Measurements from ENCODE around the gene CPEB2.
A peak's percentile ranks its signal among the peaks of the same experiment; 100 is the strongest.

The CPEB2 gene

DNA sequence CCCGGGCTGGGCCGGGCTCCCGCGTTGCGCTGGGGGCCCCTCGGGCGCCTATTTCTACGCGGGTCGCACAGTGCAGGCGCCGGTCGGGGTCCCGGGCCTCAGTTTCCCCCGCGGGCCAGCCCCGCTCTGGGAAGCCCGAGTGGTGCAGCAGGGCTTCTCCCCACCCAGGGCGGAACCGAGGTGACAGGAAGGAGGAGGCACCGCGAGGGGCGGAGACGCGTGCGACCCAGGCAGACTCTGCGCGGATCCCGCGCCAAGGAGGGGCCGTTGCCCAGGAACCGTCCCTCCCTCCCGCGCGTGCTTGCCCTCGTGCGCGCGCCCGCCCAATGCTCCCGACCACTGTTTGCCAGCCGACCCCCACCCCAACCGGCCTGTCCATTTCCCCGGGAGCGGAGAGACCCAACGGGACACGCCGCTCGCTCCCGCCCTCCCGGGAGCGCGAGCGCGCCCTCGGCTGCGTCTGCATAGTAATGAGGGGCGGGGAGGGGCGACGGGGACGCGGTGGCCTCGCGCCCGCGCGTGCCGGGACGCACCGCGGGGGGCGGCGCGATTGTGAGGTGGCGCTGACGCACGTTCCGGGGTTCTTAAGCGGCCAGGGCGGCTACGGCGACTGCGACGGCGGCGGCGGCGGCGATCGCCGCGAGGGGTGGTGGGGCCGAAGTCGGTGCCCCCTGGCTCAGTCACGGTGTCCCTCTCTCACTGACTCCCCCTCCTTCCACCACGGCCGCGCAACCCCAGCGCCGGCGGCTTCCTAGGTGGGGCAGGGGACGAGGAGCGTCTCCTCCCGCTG is at the start of gene CPEB2:
Gene CPEB2 (plus strand): TSS at position 613 of the 790 bp plus-strand sequence. CDS start 193 bp downstream, outside the sequence.
- DNase-seq: peak; percentile 96

- no peak for DNase-seq
Observed at GRCh38 chr4:14958436-14958835, 43.8 kb upstream of the CPEB2 start.

- no peak for DNase-seq
Observed at GRCh38 chr4:14961292-14961691, 41.0 kb upstream of the CPEB2 start.

DNA sequence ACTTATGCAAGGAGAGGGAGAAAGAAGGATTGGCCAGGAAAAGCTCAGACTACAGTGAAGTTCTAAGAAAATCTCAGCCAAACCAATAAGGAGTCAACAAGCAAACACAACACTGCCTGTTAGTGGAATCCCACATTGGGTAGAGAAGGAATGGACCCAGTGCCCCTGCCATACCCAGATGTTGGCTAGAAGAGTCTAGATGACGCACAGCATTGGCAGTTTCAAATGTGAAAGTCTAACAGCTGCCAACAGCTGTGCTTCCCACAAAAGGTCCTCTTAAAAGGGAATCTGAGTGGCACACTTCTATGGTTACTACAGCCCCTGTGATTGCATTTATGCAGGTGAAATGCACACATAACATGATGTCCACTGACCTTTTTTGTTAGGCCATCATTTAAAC is 37.2 kb upstream of the CPEB2 start:
- no peak for DNase-seq

GRCh38 chr4:14967982-14968381 is 34.3 kb upstream of the CPEB2 start:
- no peak for DNase-seq

- no peak for DNase-seq
Observed at GRCh38 chr4:14977830-14978229, 24.5 kb upstream of the CPEB2 start.

- DNase-seq: no peak
Observed at GRCh38 chr4:14984448-14984847, 17.8 kb upstream of the CPEB2 start.

DNA sequence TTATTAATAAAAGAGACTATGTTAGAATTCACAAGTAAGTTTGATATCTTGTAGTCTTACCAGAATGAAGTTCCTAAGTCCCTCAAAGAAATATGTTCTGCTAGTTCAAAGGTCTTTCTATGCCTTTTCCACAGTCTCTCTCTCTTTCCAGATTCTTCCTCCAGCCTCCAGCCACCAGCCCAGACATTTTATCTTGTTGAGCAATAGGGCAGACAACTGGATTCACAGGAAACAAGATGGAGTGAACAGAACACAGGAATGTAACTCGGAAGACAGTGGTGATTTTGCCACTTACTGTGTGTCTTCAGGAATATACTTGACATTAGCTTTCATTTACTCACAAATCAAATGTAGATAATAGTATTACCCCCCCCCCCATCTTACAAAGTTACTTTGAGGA is 17.1 kb upstream of the CPEB2 start:
- DNase-seq: no peak

DNA sequence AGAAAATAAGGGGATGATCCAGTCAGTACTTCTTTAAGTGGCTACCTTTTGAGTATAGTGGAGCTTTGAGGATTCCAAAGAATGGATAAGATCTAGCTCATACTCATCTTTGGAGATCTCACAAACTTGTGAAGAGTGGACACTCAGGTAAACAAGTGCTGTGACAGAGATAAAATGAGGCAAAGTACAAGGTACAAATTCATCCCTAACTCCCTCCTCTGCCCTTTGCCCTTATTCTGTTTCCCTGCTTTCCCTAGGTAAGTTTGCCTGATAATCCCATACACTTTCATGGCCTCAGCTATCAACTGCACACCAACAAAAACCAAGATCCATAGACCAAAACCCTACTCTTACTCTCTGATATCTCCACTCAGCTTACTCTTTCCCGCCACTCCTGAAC is 16.4 kb upstream of the CPEB2 start:
- DNase-seq: no peak

GRCh38 chr4:14987054-14987453 is 15.2 kb upstream of the CPEB2 start:
- no peak for DNase-seq

GRCh38 chr4:14990484-14990883 is 11.8 kb upstream of the CPEB2 start:
- no peak for DNase-seq

- DNase-seq: no peak
Observed at GRCh38 chr4:14994242-14994641, 8.0 kb upstream of the CPEB2 start.

GRCh38 chr4:15001248-15001868 is 923 bp upstream of the CPEB2 start:
- peak; percentile 77 for DNase-seq

DNA sequence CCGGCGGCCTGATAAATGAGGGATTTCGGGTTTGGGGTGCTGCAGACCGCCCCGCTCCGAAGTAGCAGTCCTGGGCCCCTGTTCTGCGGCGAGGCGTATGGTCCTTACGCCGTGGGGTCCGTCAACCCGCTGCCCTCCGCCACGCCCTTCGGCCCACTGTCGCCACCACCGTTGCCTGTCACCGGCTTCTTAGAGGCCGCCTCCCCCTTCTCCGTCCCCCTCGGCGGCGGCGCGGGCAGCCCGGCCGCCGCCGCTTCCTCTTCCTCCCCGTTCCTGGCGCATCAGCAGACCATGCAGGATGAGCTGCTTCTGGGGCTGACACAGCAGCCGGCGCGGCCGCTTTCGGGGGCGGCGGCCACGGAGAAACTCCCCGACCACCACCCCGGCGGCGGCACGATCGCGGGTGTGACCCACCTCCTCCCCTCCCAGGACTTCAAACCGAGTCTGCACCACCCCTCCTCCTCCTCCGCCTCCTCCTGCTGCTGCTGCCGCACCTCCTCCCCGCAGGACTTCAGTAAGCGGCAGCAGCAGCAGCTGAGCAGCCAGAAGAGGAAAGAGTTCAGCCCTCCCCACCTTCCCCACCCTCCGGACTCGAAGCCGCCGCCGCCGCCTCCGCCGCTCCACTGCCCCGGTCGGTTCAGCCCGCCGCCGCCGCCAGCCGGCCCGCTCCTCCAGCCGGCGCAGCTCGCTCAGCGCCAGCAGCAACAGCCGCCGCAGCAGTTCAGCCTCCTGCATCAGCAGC is 549 bp downstream of the CPEB2 start:
- peak; percentile 85 for DNase-seq

- peak; percentile 75 for DNase-seq
Observed at GRCh38 chr4:15003401-15003890, 1.2 kb downstream of the CPEB2 start.

DNA sequence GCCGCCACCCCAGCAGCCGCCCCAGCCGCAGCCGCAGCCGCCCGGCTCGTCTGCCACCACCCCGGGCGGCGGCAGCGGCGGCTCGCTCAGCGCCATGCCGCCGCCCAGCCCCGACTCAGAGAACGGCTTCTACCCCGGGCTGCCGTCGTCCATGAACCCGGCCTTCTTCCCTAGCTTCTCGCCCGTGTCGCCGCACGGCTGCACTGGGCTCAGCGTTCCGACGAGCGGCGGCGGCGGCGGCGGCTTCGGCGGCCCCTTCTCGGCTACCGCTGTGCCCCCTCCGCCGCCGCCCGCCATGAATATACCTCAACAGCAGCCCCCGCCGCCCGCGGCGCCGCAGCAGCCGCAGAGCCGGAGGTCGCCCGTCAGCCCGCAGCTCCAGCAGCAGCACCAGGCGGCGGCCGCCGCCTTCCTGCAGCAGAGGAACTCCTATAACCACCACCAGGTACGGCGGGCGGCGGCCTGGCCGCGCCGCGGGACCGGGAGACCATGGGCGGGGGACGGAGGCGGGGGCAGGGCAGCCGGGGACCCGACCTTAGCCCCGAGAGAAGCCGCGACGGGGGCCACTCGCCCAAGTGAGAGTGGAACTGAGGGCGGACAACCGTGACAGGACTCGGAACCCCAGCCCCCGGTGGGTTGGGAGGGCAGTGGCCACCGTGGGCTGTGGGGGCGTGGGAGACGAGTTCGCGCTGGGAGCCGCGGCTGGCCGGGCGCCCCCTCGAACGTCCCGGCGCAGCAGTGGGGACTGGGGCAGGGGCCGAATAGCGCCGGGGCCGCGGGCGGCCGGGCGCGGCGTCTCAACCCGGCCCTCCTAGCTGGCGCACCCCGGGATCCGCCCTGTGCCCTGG is 1.8 kb downstream of the CPEB2 start:
- peak; percentile 64 for DNase-seq

DNA sequence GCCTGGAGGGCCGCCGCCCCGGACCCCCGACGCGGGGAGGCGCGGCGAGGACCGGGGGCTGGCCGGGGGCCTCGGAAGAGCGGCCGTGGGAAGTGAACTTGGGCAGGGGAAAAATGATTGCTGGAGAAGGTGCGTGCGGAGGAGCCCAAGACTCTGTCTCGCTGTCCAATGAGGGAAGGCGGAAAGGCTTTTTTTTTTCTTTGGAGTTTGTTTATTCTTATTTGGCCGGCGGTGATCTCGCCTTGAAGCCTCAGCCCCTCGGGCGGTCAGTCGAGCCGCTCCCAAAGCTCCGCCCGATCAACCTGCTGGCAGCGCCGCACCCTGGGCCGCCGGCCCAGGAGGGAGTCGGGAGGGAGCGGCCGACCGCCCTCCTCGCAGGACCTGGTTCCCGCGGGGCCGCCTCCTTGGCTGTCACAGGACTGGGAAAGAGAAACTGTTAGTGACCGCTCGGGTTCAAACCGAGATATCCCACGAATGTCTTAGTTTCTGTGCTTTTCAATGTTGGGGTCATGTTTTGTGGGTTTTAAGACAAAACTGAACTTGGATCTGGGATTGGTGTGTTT is 2.5 kb downstream of the CPEB2 start:
- DNase-seq: peak; percentile 65

GRCh38 chr4:15005474-15006115 is 3.3 kb downstream of the CPEB2 start:
- no peak for DNase-seq

GRCh38 chr4:15006416-15007024 is 4.2 kb downstream of the CPEB2 start:
- DNase-seq: no peak

GRCh38 chr4:15007201-15007600 is 4.9 kb downstream of the CPEB2 start:
- no peak for DNase-seq

DNA sequence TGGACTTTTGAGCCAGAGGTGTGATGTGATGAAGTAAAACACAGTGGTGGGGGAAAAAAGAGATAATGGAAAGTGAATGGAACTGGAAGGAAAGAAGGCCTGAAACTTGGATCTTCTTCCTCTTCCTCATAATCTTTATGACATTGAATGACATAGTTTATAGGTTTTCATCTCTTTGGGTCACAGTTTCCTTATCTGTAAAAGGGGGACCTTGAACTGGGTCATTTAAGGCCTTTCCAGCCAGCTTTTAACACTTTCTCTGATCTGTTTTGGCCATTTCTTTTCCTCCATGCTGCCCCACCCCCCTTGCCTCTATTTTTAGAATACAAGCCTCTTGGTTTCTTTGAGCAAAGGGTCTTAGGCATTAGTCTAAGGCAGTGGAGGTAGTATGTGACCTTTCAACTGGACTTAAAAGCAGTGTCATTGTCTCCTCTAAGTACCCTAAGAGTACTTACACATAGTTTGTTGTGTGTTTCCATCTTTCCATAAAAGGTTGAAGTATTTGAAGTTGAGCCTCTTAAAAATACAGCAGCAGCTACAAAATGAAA is 7.8 kb downstream of the CPEB2 start:
- no peak for DNase-seq
